HCT116 (cell line): ENCODE data around the gene ESR1. TPM values are rescaled to one million over a fixed set of nuclear protein-coding genes. Genes with fewer than 3 reads are reported as not detected.

ENCODE experiments used
- ATAC-seq: fragments of 200-7000 bp; cut with Tn5 transposase; 2 replicates; pipeline ENCODE4 v1.9.1; 2020; ENCODE audit warnings: mild to moderate bottlenecking, moderate library complexity
- BruUV-seq: library from RNA; stranded (reverse); fragments of 400-500 nt; replicated peaks from 2 replicates; lab custom pipeline; 2021; lab: Mats Ljungman, UMichigan
- CTCF ChIA-PET: fragments of 300-600 bp; sonication (Branson Sonifier 250); formaldehyde crosslinking; loops from one replicate; lab custom pipeline; 2021; ENCODE audit warnings: antibody characterized with exemption; lab: Charles Lee
- POLR2A ChIA-PET: fragments of 300-600, 350-600 bp; sonication (Branson Sonifier 250); formaldehyde crosslinking; loops from one replicate; lab custom pipeline; 2021; ENCODE audit warnings: antibody characterized with exemption; lab: Charles Lee
- RAD21 ChIA-PET, 2 experiments: fragments of 300-600 bp; sonication (Branson Sonifier 250); formaldehyde crosslinking; loops; one replicate each; lab custom pipeline; 2023; ENCODE audit warnings: low total read pairs in 2 of 2; ENCODE audit not compliant: uncharacterized antibody in 2 of 2, unreplicated experiment in 2 of 2, low non-redundant PET in 1 of 2; lab: Charles Lee
- DNase-seq: peaks from one replicate; pipeline ENCODE4 v3.0.0-alpha.2; 2010; ENCODE audit warnings: low read depth, low spot score
- H2AFZ ChIP-seq: fragments of 200-600 bp; shearing (Covaris generic), sonication (generic); 2 replicates; pipeline ENCODE4 v1.6.1; 2017; ENCODE audit warnings: low read depth, mixed run types, mixed read lengths, antibody characterized with exemption, low read length; ENCODE audit not compliant: poor library complexity, severe bottlenecking
- H3K27ac ChIP-seq: 2 replicates; pipeline ENCODE4 v1.5.1; 2012; ENCODE audit warnings: low read depth, low read length
- H3K27me3 ChIP-seq: fragments of 200-600 bp; sonication (generic); 2 replicates; pipeline ENCODE4 v1.6.1; 2016; ENCODE audit warnings: mixed run types, low read length, mixed read lengths; ENCODE audit not compliant: insufficient read depth
- H3K36me3 ChIP-seq, 2 experiments: fragments of 200-500 bp in 1 of 2; fragments of 200-600 bp in 1 of 2; sonication (Bioruptor generic) in 1 of 2; sonication (generic) in 1 of 2; 2 replicates each; pipeline versions ENCODE4 v1.5.1 to v1.6.1; 2014 to 2016; ENCODE audit warnings: low read length in 2 of 2, inconsistent platforms in 1 of 2, mixed read lengths in 1 of 2, mixed run types in 1 of 2; ENCODE audit not compliant: insufficient read depth in 2 of 2, control insufficient read depth in 1 of 2
- H3K4me1 ChIP-seq, 2 experiments: fragments of 200-600 bp in 1 of 2; sonication (generic) in 1 of 2; 2 replicates each; pipeline versions ENCODE4 v1.5.1 to v1.6.1; 2012 to 2017; ENCODE audit warnings: low read length in 2 of 2, inconsistent platforms in 1 of 2, mild to moderate bottlenecking in 1 of 2, mixed read lengths in 1 of 2, mixed run types in 1 of 2, moderate library complexity in 1 of 2; ENCODE audit not compliant: insufficient read depth in 2 of 2, control insufficient read depth in 1 of 2
- H3K4me2 ChIP-seq: fragments of 200-600 bp; sonication (generic); 2 replicates; pipeline ENCODE4 v1.6.1; 2017; ENCODE audit warnings: mixed run types, low read length, mixed read lengths
- H3K4me3 ChIP-seq, 2 experiments: fragments of 200-600 bp in 1 of 2; sonication (generic) in 1 of 2; replicated peaks in 1 of 2; 2 replicates each; pipeline ENCODE4 v1.5.1; 2011 to 2016; ENCODE audit warnings: low read length in 2 of 2, control low read depth in 1 of 2, low read depth in 1 of 2, mild to moderate bottlenecking in 1 of 2, mixed read lengths in 1 of 2, mixed run types in 1 of 2
- H3K79me2 ChIP-seq: fragments of 200-600 bp; sonication (generic); 2 replicates; pipeline ENCODE4 v1.6.1; 2017; ENCODE audit warnings: mild to moderate bottlenecking, mixed run types, low read length, moderate library complexity, mixed read lengths; ENCODE audit not compliant: insufficient read depth
- H3K9ac ChIP-seq: fragments of 200-600 bp; sonication (generic); 2 replicates; pipeline ENCODE4 v1.6.1; 2016; ENCODE audit warnings: low read length, mixed read lengths
- H3K9me2 ChIP-seq: fragments of 200-600 bp; sonication (generic), shearing (Covaris generic); 2 replicates; pipeline ENCODE4 v1.6.1; 2017; ENCODE audit warnings: mixed run types, mild to moderate bottlenecking, moderate library complexity; ENCODE audit not compliant: insufficient read depth
- H3K9me3 ChIP-seq, 2 experiments: fragments of 200-500 bp in 1 of 2; fragments of 200-600 bp in 1 of 2; sonication (Bioruptor generic) in 1 of 2; sonication (generic) in 1 of 2; 2 replicates each; pipeline ENCODE4 v1.6.1; 2014 to 2017; ENCODE audit warnings: low read length in 2 of 2, mixed read lengths in 2 of 2, inconsistent platforms in 1 of 2, low read depth in 1 of 2, mild to moderate bottlenecking in 1 of 2, mixed run types in 1 of 2, moderate library complexity in 1 of 2; ENCODE audit not compliant: control insufficient read depth in 1 of 2, insufficient read depth in 1 of 2
- H4K20me1 ChIP-seq: fragments of 200-600 bp; sonication (generic), shearing (Covaris generic); 2 replicates; pipeline ENCODE4 v1.6.1; 2017; ENCODE audit warnings: mixed run types, mild to moderate bottlenecking, moderate library complexity; ENCODE audit not compliant: insufficient read depth
- CEBPB ChIP-seq: IDR thresholded peaks from 2 replicates; pipeline ENCODE4 v1.6.1; 2012; ENCODE audit warnings: low read depth
- EZH2 ChIP-seq: fragments of 200-600 bp; sonication (generic); IDR thresholded peaks from 2 replicates; pipeline ENCODE4 v1.6.1; 2017; ENCODE audit warnings: antibody characterized with exemption, mixed run types
- EZH2phosphoT487 ChIP-seq: fragments of 200-600 bp; IDR thresholded peaks from 2 replicates; pipeline ENCODE4 v1.6.1; 2018; ENCODE audit warnings: antibody characterized with exemption, borderline replicate concordance
- POLR2A ChIP-seq: IDR thresholded peaks from 2 replicates; pipeline ENCODE4 v1.7.0; 2011; ENCODE audit warnings: borderline replicate concordance; ENCODE audit not compliant: insufficient read depth, insufficient read length; ENCODE audit errors: extremely low read depth
- RAD21 ChIP-seq: IDR thresholded peaks from 2 replicates; pipeline ENCODE4 v1.6.1; 2012; ENCODE audit warnings: low read depth, mild to moderate bottlenecking
- SIN3A ChIP-seq: IDR thresholded peaks from 2 replicates; pipeline ENCODE4 v1.6.1; 2012; ENCODE audit warnings: low read depth
- SRF ChIP-seq: IDR thresholded peaks from 2 replicates; pipeline ENCODE4 v1.6.1; 2012; ENCODE audit warnings: low read depth
- YY1 ChIP-seq: IDR thresholded peaks from 2 replicates; pipeline ENCODE4 v1.6.1; 2011; ENCODE audit warnings: low read length, low read depth, moderate library complexity, mild to moderate bottlenecking; ENCODE audit not compliant: insufficient replicate concordance; ENCODE audit errors: extremely low read depth
- ZNF274 ChIP-seq: fragments of 200-500 bp; sonication (Bioruptor generic); IDR thresholded peaks from 2 replicates; pipeline ENCODE4 v1.6.1; 2014; ENCODE audit warnings: mild to moderate bottlenecking, low read depth, low read length, inconsistent platforms
- intact Hi-C: fragments of 100-400 bp; cut with micrococcal nuclease; formaldehyde crosslinking; loops from 2 replicates; pipeline ENCODE4 v1.10.0; 2022
- total RNA-seq: library from RNA; stranded (reverse); gene quantifications from one replicate; pipeline ENCODE4 v1.2.1, GENCODE V29; 2021; ENCODE audit not compliant: unreplicated experiment
- TF ChIP-seq, protein P1 (sequence below), 3 experiments: fragments of 200-600 bp in 1 of 3; sonication (generic) in 1 of 3; IDR thresholded peaks in 2 of 3; conservative IDR thresholded peaks in 1 of 3; 2 replicates each; pipeline ENCODE4 v1.5.1; 2012 to 2017; ENCODE audit warnings: low read depth in 2 of 3, low read length in 2 of 3, antibody characterized with exemption in 1 of 3, borderline replicate concordance in 1 of 3, control low read depth in 1 of 3, mild to moderate bottlenecking in 1 of 3, mixed read lengths in 1 of 3, mixed run types in 1 of 3, moderate library complexity in 1 of 3; ENCODE audit not compliant: insufficient read depth in 1 of 3
- TF ChIP-seq, protein P2 (sequence below): IDR thresholded peaks from 2 replicates; pipeline ENCODE4 v1.6.1; 2012

Gene ESR1
- total RNA-seq, 1 experiment from 2014 or later: 0.17 TPM

GRCh38 chr6:151905072-151905471, 97.6 kb downstream of the ESR1 start:
- H2AFZ ChIP-seq: peak overlapping the region; percentile 40
- POLR2A ChIA-PET: no interaction called here

DNA sequence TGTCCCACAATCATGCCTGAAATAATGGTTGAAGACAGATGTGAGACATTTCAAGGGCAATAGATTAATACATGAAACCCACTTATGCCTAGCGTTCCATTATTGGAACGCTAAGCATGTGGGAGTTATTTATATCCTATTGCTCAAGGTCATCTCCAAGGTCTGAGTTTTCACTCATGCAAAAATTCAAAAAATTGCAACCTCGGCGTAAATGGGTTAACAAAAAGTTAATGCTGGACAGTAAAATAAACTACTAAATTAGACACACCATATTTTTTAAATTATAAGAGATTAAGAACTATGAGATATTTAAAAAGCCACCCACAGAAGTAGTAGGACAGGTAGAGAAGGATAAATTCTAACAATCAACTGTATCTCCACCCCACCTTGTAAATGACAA, 98.4 kb downstream of the ESR1 start:
- H2AFZ ChIP-seq: no peak overlapping the region
- H3K4me1 ChIP-seq: no peaks in the 10 kb centered on the region
- ChIA-PET RAD21 (no interaction called here), CTCF (no interaction called here), POLR2A (no interaction called here)
- intact Hi-C loops: no loop called here
- H3K4me3 ChIP-seq: no peak overlapping the region
- no TSS peak for BruUV-seq
- no peaks in the 10 kb centered on the region for H3K79me2 ChIP-seq
- no peak overlapping the region for H3K9ac ChIP-seq
- H4K20me1 ChIP-seq: no peaks in the 10 kb centered on the region
- no peak overlapping the region for H3K27ac ChIP-seq
- H3K9me2 ChIP-seq: no peaks in the 10 kb centered on the region
- H3K27me3 ChIP-seq: no peaks in the 10 kb centered on the region
- TF ChIP-seq CEBPB: no peak
- TF ChIP-seq, protein P1, sequence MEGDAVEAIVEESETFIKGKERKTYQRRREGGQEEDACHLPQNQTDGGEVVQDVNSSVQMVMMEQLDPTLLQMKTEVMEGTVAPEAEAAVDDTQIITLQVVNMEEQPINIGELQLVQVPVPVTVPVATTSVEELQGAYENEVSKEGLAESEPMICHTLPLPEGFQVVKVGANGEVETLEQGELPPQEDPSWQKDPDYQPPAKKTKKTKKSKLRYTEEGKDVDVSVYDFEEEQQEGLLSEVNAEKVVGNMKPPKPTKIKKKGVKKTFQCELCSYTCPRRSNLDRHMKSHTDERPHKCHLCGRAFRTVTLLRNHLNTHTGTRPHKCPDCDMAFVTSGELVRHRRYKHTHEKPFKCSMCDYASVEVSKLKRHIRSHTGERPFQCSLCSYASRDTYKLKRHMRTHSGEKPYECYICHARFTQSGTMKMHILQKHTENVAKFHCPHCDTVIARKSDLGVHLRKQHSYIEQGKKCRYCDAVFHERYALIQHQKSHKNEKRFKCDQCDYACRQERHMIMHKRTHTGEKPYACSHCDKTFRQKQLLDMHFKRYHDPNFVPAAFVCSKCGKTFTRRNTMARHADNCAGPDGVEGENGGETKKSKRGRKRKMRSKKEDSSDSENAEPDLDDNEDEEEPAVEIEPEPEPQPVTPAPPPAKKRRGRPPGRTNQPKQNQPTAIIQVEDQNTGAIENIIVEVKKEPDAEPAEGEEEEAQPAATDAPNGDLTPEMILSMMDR (IDR thresholded peaks at IDR 0.05 in 2 of 3, conservative IDR thresholded peaks at IDR 0.05 in 1 of 3; ENCODE audit: borderline replicate concordance in 1 of 3, insufficient read depth in 1 of 3, low read depth in 2 of 3, low read length in 2 of 3): no peak
- no peak for TF ChIP-seq SRF
- TF ChIP-seq POLR2A: no peak
- no peak for TF ChIP-seq RAD21
- TF ChIP-seq YY1: no peak
- TF ChIP-seq EZH2phosphoT487: no peak
- no peak for TF ChIP-seq EZH2
- TF ChIP-seq, protein P2, sequence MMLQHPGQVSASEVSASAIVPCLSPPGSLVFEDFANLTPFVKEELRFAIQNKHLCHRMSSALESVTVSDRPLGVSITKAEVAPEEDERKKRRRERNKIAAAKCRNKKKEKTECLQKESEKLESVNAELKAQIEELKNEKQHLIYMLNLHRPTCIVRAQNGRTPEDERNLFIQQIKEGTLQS: no peak
- TF ChIP-seq ZNF274: no peak
- TF ChIP-seq SIN3A: no peak
- no peak overlapping the region for H3K4me2 ChIP-seq
- no peaks in the 10 kb centered on the region for H3K36me3 ChIP-seq
- no peak for DNase-seq
- no peak for ATAC-seq
- no peaks in the 10 kb centered on the region for H3K9me3 ChIP-seq

More at GRCh38 chr6:151905072-151905471, 97.6 kb downstream of the ESR1 start:
- Histone ChIP-seq H4K20me1 (no peaks in the 10 kb centered on the region), H3K27ac (no peak overlapping the region), H3K27me3 (no peaks in the 10 kb centered on the region), H3K9me3 (no peaks in the 10 kb centered on the region), H3K4me1 (peaks cover 0 to 4% of the 10 kb centered on the region in 2 experiments; a peak in 1 of 4 replicates), H3K36me3 (no peaks in the 10 kb centered on the region), H3K4me3 (no peak overlapping the region), H3K9ac (no peak overlapping the region), H3K79me2 (no peaks in the 10 kb centered on the region), H3K9me2 (no peaks in the 10 kb centered on the region), H3K4me2 (no peak overlapping the region)
- no peak for DNase-seq
- ChIA-PET RAD21 (no interaction called here), CTCF (no interaction called here)
- intact Hi-C loops: no loop called here
- no peak for TF ChIP-seq SIN3A
- ATAC-seq: no peak
- no TSS peak for BruUV-seq
